NCI-H2081 (cell line): Measurements from ENCODE around the gene CALHM2.
A peak's percentile ranks its signal among the peaks of the same experiment; 100 is the strongest.

Experiments
- DNase-seq, 2 experiments: peaks; one replicate each; lab custom pipeline; 2025; lab: John Stamatoyannopoulos, UW

Gene CALHM2

DNA sequence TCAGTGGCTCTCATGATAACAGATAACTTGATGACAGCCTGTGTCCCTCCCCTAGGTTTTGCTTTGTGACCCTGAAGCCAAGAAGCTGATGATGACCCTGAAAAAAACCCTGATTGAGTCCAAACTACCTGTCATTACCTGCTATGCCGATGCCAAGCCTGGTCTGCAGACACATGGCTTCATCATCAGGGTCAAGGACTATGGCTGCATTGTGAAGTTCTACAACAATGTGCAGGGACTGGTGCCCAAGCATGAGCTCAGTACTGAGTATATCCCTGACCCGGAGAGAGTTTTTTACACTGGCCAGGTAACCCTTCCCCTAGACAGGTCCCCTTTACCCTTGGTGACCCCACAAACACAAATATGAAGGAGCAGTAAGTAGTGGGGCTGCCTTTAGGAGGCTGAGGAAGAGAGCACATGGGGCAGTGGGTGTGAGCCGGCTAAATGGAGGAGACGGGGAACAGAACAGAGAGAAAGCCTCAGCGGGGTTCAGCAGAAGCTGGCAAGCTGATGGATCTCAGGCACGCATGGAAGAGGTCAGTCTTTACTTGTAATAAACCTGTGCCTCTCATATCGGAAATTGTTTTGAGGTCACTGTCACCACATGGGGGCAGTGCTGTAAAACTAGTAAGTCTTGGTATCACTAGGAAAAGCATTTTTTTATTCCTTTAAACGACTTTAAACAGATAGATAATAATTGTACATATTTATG is 35.6 kb downstream of the CALHM2 start:
- peak; percentile 8 to 20 for DNase-seq

DNA sequence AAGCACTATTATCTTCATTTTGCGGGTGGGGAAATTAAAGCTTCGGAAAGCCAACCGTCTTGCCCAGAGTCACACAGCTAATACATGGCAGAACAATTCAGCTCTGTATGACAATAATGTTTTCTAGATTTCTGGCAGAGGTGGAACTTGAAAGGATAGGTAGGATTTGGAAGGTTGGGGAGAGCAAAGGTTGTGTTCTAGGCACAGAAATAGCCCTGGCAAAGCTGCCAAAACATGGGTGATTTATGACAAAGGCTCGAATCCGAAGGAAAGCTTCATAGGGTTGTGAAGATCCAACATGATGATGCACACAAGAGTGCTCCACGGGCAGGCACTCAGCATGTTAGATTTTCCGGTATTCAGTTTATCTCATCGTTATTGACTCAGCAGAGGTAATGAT is 36.6 kb downstream of the CALHM2 start:
- no peak for DNase-seq

DNA sequence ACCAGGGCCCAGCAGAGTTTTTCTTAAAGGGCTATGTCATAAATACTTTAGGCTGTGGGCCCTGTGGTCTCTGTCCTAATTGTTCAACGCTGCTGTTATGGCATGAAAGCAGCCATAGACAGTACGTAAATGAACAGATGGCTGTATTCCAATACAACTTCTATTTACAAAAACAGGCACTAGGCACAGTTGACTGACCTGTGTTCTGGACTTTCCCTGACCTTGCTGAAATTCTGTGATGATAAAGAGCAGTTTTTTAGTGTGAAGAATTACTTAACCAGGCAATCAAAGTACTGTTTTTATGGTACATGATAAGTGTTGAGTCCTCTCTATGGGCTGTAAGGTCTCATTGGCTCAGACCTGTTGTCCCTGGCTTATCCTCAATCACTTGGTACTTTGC is 38.6 kb downstream of the CALHM2 start:
- no peak for DNase-seq

DNA sequence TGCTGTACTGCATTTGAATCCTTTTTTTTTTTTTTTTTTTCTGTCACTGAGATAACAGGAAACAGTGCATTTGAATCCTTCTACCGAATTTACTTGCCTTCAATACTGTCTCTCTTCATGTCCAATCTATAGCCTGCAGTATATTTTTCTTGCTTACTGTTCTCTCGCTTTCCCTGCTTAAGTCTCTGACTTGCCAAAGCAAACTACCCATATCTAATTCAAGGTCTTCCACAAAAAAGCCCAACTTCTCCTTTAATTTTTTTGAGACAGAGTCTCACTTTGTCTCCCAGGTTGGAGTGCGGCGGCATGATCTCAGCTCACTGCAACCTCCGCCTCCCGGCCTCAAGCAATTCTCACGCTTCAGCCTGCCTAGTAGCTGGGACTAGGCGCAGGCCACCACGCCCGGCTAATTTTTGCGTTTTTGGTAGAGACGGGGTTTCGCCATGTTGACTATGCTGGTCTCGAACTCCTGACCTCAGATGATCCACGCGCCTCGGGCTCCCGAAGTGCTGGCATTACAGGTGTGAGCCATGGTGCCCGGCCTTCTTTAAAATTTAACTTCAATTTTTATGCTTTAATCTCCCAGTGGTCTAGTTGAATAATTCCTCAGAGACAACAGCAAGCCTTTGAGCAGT is 54.9 kb downstream of the CALHM2 start:
- DNase-seq: no peak

DNA sequence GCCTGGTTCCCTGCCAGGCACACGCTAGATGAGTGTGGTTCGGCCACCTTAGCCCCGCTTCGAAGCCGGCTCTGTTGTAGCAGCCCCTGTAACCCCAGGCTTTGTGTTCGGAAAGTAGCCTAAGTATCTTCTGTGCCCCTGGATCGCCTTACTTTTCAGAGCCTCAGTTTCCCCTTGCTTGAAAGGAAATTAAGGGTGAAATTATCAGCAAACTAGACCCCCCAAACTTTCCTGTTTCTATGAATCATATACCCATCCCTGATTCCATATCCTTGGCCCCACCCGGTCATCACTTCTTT is 55.4 kb downstream of the CALHM2 start:
- no peak for DNase-seq
